SU-DHL-6 (cell line): ENCODE results near the gene CHRD.

ENCODE experiments used
- H2AFZ ChIP-seq: fragments of 200-600 bp; sonication (generic); 2 replicates; pipeline ENCODE4 v1.6.1; 2014; ENCODE audit warnings: low read depth, mild to moderate bottlenecking, moderate library complexity, mixed read lengths, antibody characterized with exemption, low read length; ENCODE audit not compliant: severe bottlenecking
- H3F3A ChIP-seq: fragments of 200-600 bp; shearing (Covaris generic); 2 replicates; pipeline ENCODE4 v1.6.0; 2016; ENCODE audit warnings: antibody characterized with exemption, mild to moderate bottlenecking; ENCODE audit not compliant: insufficient read depth
- H3K27ac ChIP-seq: fragments of 200-600 bp; sonication (generic); 2 replicates; pipeline ENCODE4 v1.5.1; 2016; ENCODE audit warnings: low read depth, mild to moderate bottlenecking, low read length, moderate library complexity, mixed read lengths
- H3K27me3 ChIP-seq: fragments of 200-600 bp; sonication (generic), shearing (Covaris generic); 2 replicates; pipeline ENCODE4 v1.6.0; 2014; ENCODE audit warnings: mild to moderate bottlenecking, low read length
- H3K36me3 ChIP-seq: fragments of 200-600 bp; sonication (generic); 2 replicates; pipeline ENCODE4 v1.6.1; 2014; ENCODE audit warnings: mild to moderate bottlenecking, low read length, mixed read lengths
- H3K4me2 ChIP-seq: fragments of 300-600, 200-600 bp; shearing (Covaris generic), sonication (generic); 2 replicates; pipeline ENCODE4 v1.6.0; 2014; ENCODE audit warnings: low read length, low read depth, mild to moderate bottlenecking; ENCODE audit not compliant: poor library complexity, severe bottlenecking
- H3K4me3 ChIP-seq: fragments of 200-600 bp; sonication (generic); 2 replicates; pipeline ENCODE4 v1.5.1; 2014; ENCODE audit warnings: antibody characterized with exemption, low read length, mild to moderate bottlenecking, mixed read lengths; ENCODE audit not compliant: insufficient read depth, poor library complexity, severe bottlenecking
- H3K79me2 ChIP-seq: fragments of 200-600 bp; sonication (generic); 2 replicates; pipeline ENCODE4 v1.6.1; 2014; ENCODE audit warnings: mild to moderate bottlenecking, low read length, moderate library complexity; ENCODE audit not compliant: insufficient read depth
- H3K9ac ChIP-seq: fragments of 200-600 bp; sonication (generic); 2 replicates; pipeline ENCODE4 v1.7.0; 2014; ENCODE audit warnings: mild to moderate bottlenecking, low read length
- H3K9me2 ChIP-seq: fragments of 200-600 bp; sonication (generic); replicated peaks from 2 replicates; pipeline ENCODE4 v1.6.1; 2014; ENCODE audit warnings: low read length; ENCODE audit not compliant: insufficient read depth
- H3K9me3 ChIP-seq: fragments of 200-600 bp; sonication (generic); 2 replicates; pipeline ENCODE4 v1.6.1; 2014; ENCODE audit warnings: low read length, mixed read lengths; ENCODE audit not compliant: insufficient read depth
- H4K20me1 ChIP-seq: fragments of 200-600 bp; sonication (generic); 2 replicates; pipeline ENCODE4 v1.6.1; 2014; ENCODE audit warnings: low read depth, mild to moderate bottlenecking, antibody characterized with exemption, low read length, moderate library complexity, mixed read lengths
- CTCF ChIP-seq: fragments of 200-600 bp; sonication (generic); IDR thresholded peaks from one replicate; pipeline ENCODE4 v1.5.1; 2017; ENCODE audit warnings: antibody characterized with exemption, mild to moderate bottlenecking, low read length, moderate library complexity; ENCODE audit not compliant: insufficient read depth, poor library complexity, severe bottlenecking
- EZH2phosphoT487 ChIP-seq: fragments of 200-600 bp; sonication (generic), shearing (Covaris generic); conservative IDR thresholded peaks from 2 replicates; pipeline ENCODE4 v1.6.1; 2018; ENCODE audit warnings: mild to moderate bottlenecking, antibody characterized with exemption, low read length, moderate library complexity, mixed read lengths

Gene CHRD

GRCh38 chr3:184333700-184334099 lies 46.2 kb upstream of the CHRD start:
- Histone ChIP-seq H4K20me1 (peaks cover 3% of the 10 kb centered on the region; the same call in 1 of the 2 replicates), H3K27me3 (no peaks in the 10 kb centered on the region), H3K9me2 (no peaks in the 10 kb centered on the region), H3F3A (peaks cover 46% of the 10 kb centered on the region), H3K36me3 (peaks cover 30% of the 10 kb centered on the region; the same call in 1 of the 2 replicates), H3K9ac (no peak overlapping the region), H3K4me3 (no peak overlapping the region), H3K4me2 (no peak overlapping the region), H2AFZ (no peak overlapping the region), H3K27ac (no peak overlapping the region), H3K79me2 (no peaks in the 10 kb centered on the region), H3K9me3 (no peaks in the 10 kb centered on the region)
- TF ChIP-seq EZH2phosphoT487: no peak
- TF ChIP-seq CTCF: no peak

GRCh38 chr3:184334470-184335158 lies 45.2 kb upstream of the CHRD start:
- no peaks in the 10 kb centered on the region for H3K79me2 ChIP-seq
- no peaks in the 10 kb centered on the region for H3K9me3 ChIP-seq
- H3K9me2 ChIP-seq: no peaks in the 10 kb centered on the region
- H3K9ac ChIP-seq: no peak overlapping the region
- H3K4me2 ChIP-seq: no peak overlapping the region
- H3K4me3 ChIP-seq: no peak overlapping the region
- H3F3A ChIP-seq: peaks cover 46% of the 10 kb centered on the region
- no peaks in the 10 kb centered on the region for H3K27me3 ChIP-seq
- H3K36me3 ChIP-seq: peaks cover 28% of the 10 kb centered on the region; the same call in 1 of the 2 replicates
- H2AFZ ChIP-seq: no peak overlapping the region
- TF ChIP-seq EZH2phosphoT487 (no peak), CTCF (no peak)
- no peak overlapping the region for H3K27ac ChIP-seq
- peaks cover 3% of the 10 kb centered on the region; the same call in 1 of the 2 replicates for H4K20me1 ChIP-seq

- Histone ChIP-seq H3F3A (peaks cover 45% of the 10 kb centered on the region), H3K4me2 (peak overlapping the region; percentile 71), H3K27ac (peak overlapping the region; percentile 36), H3K9ac (peak overlapping the region; percentile 65), H4K20me1 (peaks cover 3% of the 10 kb centered on the region; the same call in 1 of the 2 replicates), H2AFZ (no peak overlapping the region), H3K9me2 (no peaks in the 10 kb centered on the region), H3K36me3 (peaks cover 25% of the 10 kb centered on the region; the same call in 1 of the 2 replicates), H3K9me3 (no peaks in the 10 kb centered on the region), H3K4me3 (peak overlapping the region; percentile 80), H3K79me2 (no peaks in the 10 kb centered on the region), H3K27me3 (no peaks in the 10 kb centered on the region)
- TF ChIP-seq EZH2phosphoT487: no peak
- no peak for TF ChIP-seq CTCF
Observed at GRCh38 chr3:184335291-184335660, 44.6 kb upstream of the CHRD start.
